Activated naive CD4-positive, alpha-beta T cell treated with anti-CD3 and anti-CD28 coated beads, Interleukin-2, amount 50 U/mL, for 24 hours (primary cell): ENCODE results near the gene PNMA8B.
"Not testable (repeated sequence)": the region's sequence is repeated elsewhere in the genome, so short reads cannot be mapped to it uniquely, and the experiment has no call there.

Experiments used
- H3K27ac Mint-ChIP-seq: one replicate; pipeline ENCODE4 v1.8.0; 2021; ENCODE audit warnings: mild to moderate bottlenecking, mixed read lengths
- H3K27me3 Mint-ChIP-seq: one replicate; pipeline ENCODE4 v1.8.0; 2021; ENCODE audit warnings: mixed read lengths
- H3K36me3 Mint-ChIP-seq: one replicate; pipeline ENCODE4 v1.8.0; 2021; ENCODE audit warnings: mixed read lengths
- H3K4me1 Mint-ChIP-seq: one replicate; pipeline ENCODE4 v1.8.0; 2021; ENCODE audit warnings: mixed read lengths
- H3K4me3 Mint-ChIP-seq: one replicate; pipeline ENCODE4 v1.8.0; 2021; ENCODE audit warnings: mild to moderate bottlenecking, mixed read lengths
- H3K9me3 Mint-ChIP-seq: one replicate; pipeline ENCODE4 v1.8.0; 2021; ENCODE audit warnings: mixed read lengths

The PNMA8B gene

DNA sequence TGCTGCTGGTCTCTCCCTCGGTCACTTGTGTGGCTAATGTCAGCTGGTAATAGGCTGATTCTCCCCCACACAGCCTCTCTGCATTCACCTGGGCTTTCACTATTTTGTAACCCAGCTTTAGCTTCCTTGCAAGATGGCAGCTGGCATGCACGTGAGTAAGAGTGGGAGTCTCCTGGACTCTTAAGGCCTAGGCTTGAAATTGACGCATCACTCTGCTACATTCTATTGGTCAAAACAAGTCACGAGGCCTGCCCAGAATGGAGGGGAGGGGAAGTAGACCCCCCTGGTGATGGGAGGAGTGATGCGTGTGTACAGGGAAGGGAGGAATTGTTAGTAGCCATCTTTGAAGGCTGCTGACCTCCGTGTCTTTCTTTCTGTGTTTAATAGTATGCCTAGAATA is 24.9 kb upstream of the PNMA8B start:
- peaks cover 2% of the 10 kb centered on the region for H3K36me3 Mint-ChIP-seq
- peaks cover 77% of the 10 kb centered on the region for H3K4me1 Mint-ChIP-seq
- H3K4me3 Mint-ChIP-seq, result no peak overlapping the region
- H3K27me3 Mint-ChIP-seq, result no peaks in the 10 kb centered on the region
- H3K9me3 Mint-ChIP-seq, result no peaks in the 10 kb centered on the region
- peak overlapping the region; percentile 75 for H3K27ac Mint-ChIP-seq

GRCh38 chr19:46517471-46517870 is 21.8 kb upstream of the PNMA8B start:
- Mint-ChIP-seq H3K27ac (no peak overlapping the region), H3K4me3 (no peak overlapping the region), H3K9me3 (no peaks in the 10 kb centered on the region), H3K36me3 (no peaks in the 10 kb centered on the region), H3K4me1 (peaks cover 55% of the 10 kb centered on the region), H3K27me3 (peaks cover 1% of the 10 kb centered on the region)

GRCh38 chr19:46515879-46516350 is 20.2 kb upstream of the PNMA8B start:
- H3K4me1 Mint-ChIP-seq, result peaks cover 44% of the 10 kb centered on the region
- H3K4me3 Mint-ChIP-seq, result no peak overlapping the region
- peaks cover 1% of the 10 kb centered on the region for H3K27me3 Mint-ChIP-seq
- H3K36me3 Mint-ChIP-seq, result no peaks in the 10 kb centered on the region
- no peaks in the 10 kb centered on the region for H3K9me3 Mint-ChIP-seq
- peak overlapping the region; percentile 84 for H3K27ac Mint-ChIP-seq

DNA sequence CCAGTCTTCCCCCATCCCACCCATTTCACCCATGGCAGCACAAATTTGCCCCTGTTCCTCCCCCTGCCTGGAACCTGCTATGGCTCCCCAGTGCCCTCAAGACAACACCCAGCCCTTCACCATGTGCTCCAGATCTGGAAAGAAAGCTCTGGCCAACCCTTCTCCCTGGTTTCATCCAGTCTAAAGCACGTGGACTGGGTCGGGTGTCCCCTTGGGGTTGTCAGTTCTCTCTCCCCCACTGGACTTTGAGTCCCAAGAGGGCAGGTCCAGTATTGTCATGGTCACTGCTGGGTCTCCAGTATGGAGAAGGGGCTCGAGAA is 19.6 kb upstream of the PNMA8B start:
- H3K36me3 Mint-ChIP-seq, result no peaks in the 10 kb centered on the region
- H3K27me3 Mint-ChIP-seq, result peaks cover 1% of the 10 kb centered on the region
- H3K4me3 Mint-ChIP-seq, result no peak overlapping the region
- H3K27ac Mint-ChIP-seq, result no peak overlapping the region
- H3K4me1 Mint-ChIP-seq, result peaks cover 38% of the 10 kb centered on the region
- no peaks in the 10 kb centered on the region for H3K9me3 Mint-ChIP-seq

- no peaks in the 10 kb centered on the region for H3K36me3 Mint-ChIP-seq
- no peaks in the 10 kb centered on the region for H3K9me3 Mint-ChIP-seq
- H3K4me1 Mint-ChIP-seq, result peaks cover 33% of the 10 kb centered on the region
- H3K27ac Mint-ChIP-seq, result no peak overlapping the region
- peaks cover 1% of the 10 kb centered on the region for H3K27me3 Mint-ChIP-seq
- H3K4me3 Mint-ChIP-seq, result no peak overlapping the region
These were observed 19.1 kb upstream of the PNMA8B start for GRCh38 chr19:46514589-46515289.

DNA sequence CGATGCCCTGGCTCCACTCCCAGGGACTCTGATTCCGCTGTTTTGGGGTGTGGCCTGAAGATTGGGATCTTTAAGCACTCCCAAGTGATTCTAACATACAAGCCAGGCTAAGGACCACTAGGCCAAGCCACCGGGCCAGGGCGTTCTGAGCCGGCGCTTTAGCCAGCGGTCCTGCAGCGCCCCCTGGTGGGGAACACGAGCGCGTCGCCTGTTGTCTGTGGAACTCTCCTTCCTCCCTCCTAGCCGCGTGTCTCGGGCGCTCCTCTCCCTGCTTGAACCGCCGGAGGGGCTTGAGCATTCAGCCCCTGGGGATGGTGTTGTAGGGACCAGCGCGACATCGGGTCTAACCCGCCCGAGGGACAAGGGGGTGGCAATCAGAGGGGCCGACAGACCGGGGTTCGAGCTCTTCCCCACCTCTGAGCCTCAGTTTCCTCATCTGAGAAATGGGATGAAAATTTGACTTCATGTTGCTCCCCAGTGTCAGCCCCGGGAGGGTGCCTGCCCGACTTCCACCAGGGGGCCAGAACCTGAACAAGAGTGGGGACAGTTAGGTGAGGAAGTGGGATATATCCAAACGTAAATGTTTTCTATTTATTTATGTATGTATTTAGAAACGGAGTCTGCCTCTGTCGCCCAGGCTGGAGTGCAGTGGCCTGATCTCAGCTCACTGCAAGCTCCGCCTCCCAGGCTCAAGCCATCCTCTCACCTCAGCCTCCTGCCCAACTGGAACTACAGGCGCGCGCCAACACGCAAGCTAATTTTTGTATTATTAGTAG is 18.0 kb upstream of the PNMA8B start:
- Mint-ChIP-seq H3K4me3 (no peak overlapping the region), H3K4me1 (peaks cover 22% of the 10 kb centered on the region), H3K27me3 (peaks cover 2% of the 10 kb centered on the region), H3K9me3 (no peaks in the 10 kb centered on the region), H3K36me3 (no peaks in the 10 kb centered on the region), H3K27ac (no peak overlapping the region)

DNA sequence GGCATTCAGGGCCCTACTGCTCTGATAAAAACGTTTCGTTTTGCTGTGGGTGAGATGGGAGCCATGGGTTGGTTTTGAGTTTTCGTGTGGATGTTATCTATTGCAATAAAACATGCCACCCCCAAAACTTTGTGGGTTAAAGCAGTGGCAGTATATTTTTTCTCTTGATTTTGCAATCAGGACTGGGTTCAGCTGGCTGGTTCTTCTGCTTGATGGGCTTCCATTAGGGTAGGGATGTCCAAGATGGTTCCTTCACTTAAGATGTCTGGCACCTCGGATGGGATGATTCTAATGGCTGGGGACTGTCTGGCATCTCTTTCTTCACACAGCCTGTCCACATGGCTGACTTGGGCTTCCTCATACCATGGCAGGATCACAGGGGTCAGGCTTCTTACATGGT is 15.6 kb upstream of the PNMA8B start:
- no peaks in the 10 kb centered on the region for H3K36me3 Mint-ChIP-seq
- H3K27ac Mint-ChIP-seq, result no peak overlapping the region
- H3K4me3 Mint-ChIP-seq, result no peak overlapping the region
- peaks cover 7% of the 10 kb centered on the region for H3K27me3 Mint-ChIP-seq
- no peaks in the 10 kb centered on the region for H3K9me3 Mint-ChIP-seq
- peaks cover 13% of the 10 kb centered on the region for H3K4me1 Mint-ChIP-seq

- H3K4me3 Mint-ChIP-seq, result no peak overlapping the region
- H3K27me3 Mint-ChIP-seq, result peaks cover 8% of the 10 kb centered on the region
- no peak overlapping the region for H3K27ac Mint-ChIP-seq
- no peaks in the 10 kb centered on the region for H3K9me3 Mint-ChIP-seq
- H3K36me3 Mint-ChIP-seq, result no peaks in the 10 kb centered on the region
- H3K4me1 Mint-ChIP-seq, result no peaks in the 10 kb centered on the region
These were observed 12.5 kb upstream of the PNMA8B start for GRCh38 chr19:46508206-46508605.

DNA sequence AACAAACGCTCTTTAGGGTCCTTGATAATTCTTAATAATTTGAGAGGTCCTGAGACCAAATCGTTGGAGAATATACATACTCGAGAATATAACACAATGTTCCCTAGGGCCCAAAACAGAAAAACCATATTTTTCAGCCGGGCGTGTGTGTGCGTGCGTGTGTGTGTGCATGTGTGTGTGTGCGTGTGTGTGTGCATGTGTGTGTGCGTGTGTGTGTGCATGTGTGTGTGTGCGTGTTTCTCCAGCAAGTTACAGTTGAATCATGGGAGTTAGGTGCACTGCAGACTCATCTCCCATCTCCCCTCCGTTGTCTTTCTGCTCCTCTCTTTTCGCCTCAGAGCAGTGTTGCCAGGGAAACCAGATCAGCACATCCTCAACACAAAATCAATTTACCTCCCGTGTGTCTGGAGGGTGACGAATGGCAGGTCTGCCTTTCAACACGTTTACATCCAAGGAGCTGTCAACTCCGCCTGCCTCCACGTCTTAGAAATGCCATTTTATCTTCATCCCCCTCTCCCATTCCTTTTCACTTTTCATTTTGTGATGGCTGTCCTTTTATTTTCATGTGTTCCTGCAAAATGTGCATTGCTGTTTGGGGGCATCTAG is 8.3 kb upstream of the PNMA8B start:
- Mint-ChIP-seq H3K4me3 (no peak overlapping the region), H3K9me3 (no peaks in the 10 kb centered on the region), H3K4me1 (no peaks in the 10 kb centered on the region), H3K27me3 (peaks cover 10% of the 10 kb centered on the region), H3K36me3 (no peaks in the 10 kb centered on the region), H3K27ac (no peak overlapping the region)

DNA sequence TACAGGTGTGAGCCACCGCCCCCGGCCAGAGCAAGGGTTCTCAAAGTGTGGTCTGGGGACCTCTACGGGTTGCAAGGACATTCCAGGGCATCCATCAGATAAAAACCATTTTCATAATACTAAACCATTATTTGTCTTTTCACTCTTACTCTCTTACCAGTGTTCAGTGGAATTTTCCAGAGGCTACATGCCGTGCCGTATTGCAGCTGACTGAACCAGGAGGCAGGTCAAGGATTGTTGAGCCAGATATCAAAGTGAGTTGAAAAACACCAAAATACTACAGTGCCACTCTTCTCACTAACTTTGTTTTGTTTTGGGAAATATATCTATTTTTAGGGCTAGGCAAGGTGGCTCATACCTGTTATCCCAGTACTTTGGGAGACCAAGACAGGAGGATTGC is 7.2 kb upstream of the PNMA8B start:
- Mint-ChIP-seq H3K27ac (no peak overlapping the region), H3K4me1 (no peaks in the 10 kb centered on the region), H3K9me3 (no peaks in the 10 kb centered on the region), H3K27me3 (peaks cover 10% of the 10 kb centered on the region), H3K4me3 (no peak overlapping the region), H3K36me3 (no peaks in the 10 kb centered on the region)

DNA sequence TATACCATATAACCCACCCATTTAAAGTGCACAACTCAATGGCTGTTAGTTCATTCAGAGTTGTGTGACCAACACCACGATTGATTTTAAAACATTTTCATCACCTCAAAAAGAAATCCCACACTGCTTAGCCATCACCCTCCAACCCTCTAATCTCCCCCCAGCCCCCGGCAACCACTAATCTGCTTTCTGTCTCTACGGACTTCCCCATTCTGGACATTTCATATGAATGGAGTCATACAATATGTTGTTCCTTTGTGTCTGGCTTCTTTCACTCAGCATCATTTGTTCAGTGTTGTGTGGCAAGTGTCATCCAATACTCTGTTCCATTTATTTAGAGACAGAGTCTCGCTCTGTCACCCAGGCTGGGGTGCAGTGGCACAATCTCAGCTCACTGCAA is 4.0 kb upstream of the PNMA8B start:
- Mint-ChIP-seq H3K36me3 (no peaks in the 10 kb centered on the region), H3K4me1 (peaks cover 6% of the 10 kb centered on the region), H3K27me3 (peaks cover 6% of the 10 kb centered on the region), H3K9me3 (no peaks in the 10 kb centered on the region), H3K27ac (no peak overlapping the region), H3K4me3 (no peak overlapping the region)

DNA sequence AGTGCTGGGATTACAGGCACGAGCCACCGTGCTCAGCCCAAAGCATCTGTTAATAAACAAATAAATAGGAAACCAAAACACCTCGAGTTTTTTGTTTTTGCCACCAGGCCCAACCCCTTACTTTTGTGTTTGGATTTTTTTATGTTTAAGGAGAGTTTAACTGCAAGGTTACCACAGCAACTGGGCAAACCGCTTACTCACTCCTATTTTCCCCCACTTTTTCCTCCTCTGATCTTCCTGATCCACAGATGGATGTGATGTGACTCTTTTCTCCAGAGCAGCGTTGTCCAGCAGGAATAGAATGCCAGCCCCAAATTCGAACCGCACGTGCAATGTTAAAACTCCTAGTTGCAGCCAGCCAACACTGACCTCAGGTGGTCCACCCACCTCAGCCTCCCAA is 2.1 kb upstream of the PNMA8B start:
- H3K27me3 Mint-ChIP-seq, result peaks cover 12% of the 10 kb centered on the region
- no peak overlapping the region for H3K27ac Mint-ChIP-seq
- no peak overlapping the region for H3K4me3 Mint-ChIP-seq
- H3K9me3 Mint-ChIP-seq, result no peaks in the 10 kb centered on the region
- no peaks in the 10 kb centered on the region for H3K36me3 Mint-ChIP-seq
- H3K4me1 Mint-ChIP-seq, result peaks cover 16% of the 10 kb centered on the region

- Mint-ChIP-seq H3K27me3 (peaks cover 12% of the 10 kb centered on the region), H3K4me1 (peaks cover 16% of the 10 kb centered on the region)
- not testable (repeated sequence) for H3K9me3 Mint-ChIP-seq, H3K27ac Mint-ChIP-seq, H3K36me3 Mint-ChIP-seq, H3K4me3 Mint-ChIP-seq
These were observed 1.2 kb upstream of the PNMA8B start for GRCh38 chr19:46496886-46497285.

GRCh38 chr19:46496304-46496703 is 637 bp upstream of the PNMA8B start:
- no peak overlapping the region for H3K27ac Mint-ChIP-seq
- H3K4me3 Mint-ChIP-seq, result no peak overlapping the region
- H3K9me3 Mint-ChIP-seq, result no peaks in the 10 kb centered on the region
- no peaks in the 10 kb centered on the region for H3K36me3 Mint-ChIP-seq
- peaks cover 15% of the 10 kb centered on the region for H3K27me3 Mint-ChIP-seq
- peaks cover 18% of the 10 kb centered on the region for H3K4me1 Mint-ChIP-seq

DNA sequence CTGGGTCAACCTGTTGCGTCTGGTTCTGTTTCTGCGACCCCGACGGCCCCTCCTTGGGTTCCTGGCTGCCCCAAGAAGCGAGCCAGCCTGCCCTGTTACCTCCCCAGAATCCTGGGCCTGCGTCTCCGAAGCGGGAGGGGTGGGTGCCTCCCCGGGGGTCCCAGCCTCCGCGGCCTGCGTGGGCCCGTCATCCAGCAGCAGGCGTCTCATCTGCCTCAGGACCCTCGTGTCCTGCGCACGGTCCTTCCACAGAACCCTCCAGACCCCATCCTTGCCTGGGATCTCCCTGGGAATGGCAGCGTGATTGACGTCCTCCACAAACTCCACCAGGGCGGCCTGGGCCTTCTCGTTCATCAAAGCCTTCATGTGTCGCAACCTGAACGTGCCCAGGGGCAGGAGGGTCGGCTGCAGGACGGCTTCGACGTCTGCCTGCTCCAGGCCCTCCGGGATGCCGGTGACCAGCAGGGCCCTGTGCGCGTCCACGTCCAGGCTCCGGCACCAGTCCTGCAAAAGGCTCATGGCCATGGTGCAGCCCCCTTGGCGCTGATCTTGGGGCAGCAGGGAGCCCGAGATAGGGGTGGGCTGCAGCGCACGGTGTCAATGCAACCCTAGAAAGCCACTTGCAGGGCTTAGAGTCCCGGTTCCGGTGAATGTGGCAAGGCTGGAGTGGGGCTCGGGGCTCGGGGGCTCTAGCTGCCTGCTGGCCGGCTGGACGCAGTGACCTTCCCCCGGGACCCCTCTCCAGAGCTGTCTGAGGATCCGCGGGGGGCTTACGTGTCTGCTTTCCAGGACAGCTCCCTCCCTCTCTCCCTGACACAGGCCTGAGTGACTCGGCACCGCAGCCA is 504 bp downstream of the PNMA8B start:
- H3K27ac Mint-ChIP-seq, result no peak overlapping the region
- H3K36me3 Mint-ChIP-seq, result no peaks in the 10 kb centered on the region
- no peaks in the 10 kb centered on the region for H3K9me3 Mint-ChIP-seq
- H3K27me3 Mint-ChIP-seq, result peaks cover 20% of the 10 kb centered on the region
- H3K4me1 Mint-ChIP-seq, result peaks cover 28% of the 10 kb centered on the region
- H3K4me3 Mint-ChIP-seq, result peak overlapping the region; percentile 84
